GM12892 (cell line): ENCODE data around the gene SLC39A11.
A peak's percentile ranks its signal among the peaks of the same experiment; 100 is the strongest.

ENCODE experiments used
- DNase-seq: peaks from one replicate; pipeline ENCODE4 v3.0.0; 2011; ENCODE audit not compliant: insufficient read length
- FAIRE-seq: peaks from 2 replicates; lab custom pipeline; 2011; peaks lifted over from hg19 to GRCh38; lab: Jason Lieb, UNC
- POLR2A ChIP-seq: IDR thresholded peaks from 2 replicates; pipeline ENCODE4 v1.6.1; 2011; ENCODE audit warnings: low read depth, low read length, control low read depth
- POLR2AphosphoS5 ChIP-seq: IDR thresholded peaks from 2 replicates; pipeline ENCODE4 v1.6.1; 2011; ENCODE audit warnings: low read depth, low read length, control low read depth
- TAF1 ChIP-seq: IDR thresholded peaks from 2 replicates; pipeline ENCODE4 v1.6.1; 2011; ENCODE audit warnings: low read depth, mild to moderate bottlenecking, control low read depth, low read length, borderline replicate concordance

Gene SLC39A11

GRCh38 chr17:72863526-72864211 lies 228.8 kb downstream of the SLC39A11 start:
- no peak for TF ChIP-seq POLR2A
- FAIRE-seq (peak; percentile 46), DNase-seq (no peak)

- TF ChIP-seq POLR2AphosphoS5 = no peak
- TF ChIP-seq TAF1 = no peak
- TF ChIP-seq POLR2A = no peak
- FAIRE-seq = no peak
- no peak for DNase-seq
Observed at GRCh38 chr17:72862276-72862999, 230.1 kb downstream of the SLC39A11 start.

- FAIRE-seq = no peak
- TF ChIP-seq POLR2AphosphoS5 = no peak
- TF ChIP-seq POLR2A = no peak
- no peak for TF ChIP-seq TAF1
- no peak for DNase-seq
Observed at GRCh38 chr17:72861811-72862210, 230.7 kb downstream of the SLC39A11 start.

GRCh38 chr17:72860778-72861177 lies 231.7 kb downstream of the SLC39A11 start:
- no peak for DNase-seq
- TF ChIP-seq TAF1 (no peak), POLR2AphosphoS5 (no peak), POLR2A (no peak)
- no peak for FAIRE-seq

- FAIRE-seq (no peak), DNase-seq (no peak)
- TF ChIP-seq POLR2AphosphoS5 (no peak), POLR2A (no peak), TAF1 (no peak)
Observed at GRCh38 chr17:72858826-72859495, 233.5 kb downstream of the SLC39A11 start.

GRCh38 chr17:72853440-72854415 lies 238.8 kb downstream of the SLC39A11 start:
- FAIRE-seq (no peak), DNase-seq (no peak)
- TF ChIP-seq POLR2AphosphoS5 = no peak
- no peak for TF ChIP-seq TAF1
- no peak for TF ChIP-seq POLR2A

GRCh38 chr17:72852277-72852938 lies 240.1 kb downstream of the SLC39A11 start:
- no peak for TF ChIP-seq POLR2AphosphoS5
- TF ChIP-seq TAF1 = no peak
- TF ChIP-seq POLR2A = no peak
- no peak for FAIRE-seq
- no peak for DNase-seq

- no peak for TF ChIP-seq POLR2AphosphoS5
- no peak for TF ChIP-seq TAF1
- FAIRE-seq (no peak), DNase-seq (no peak)
Observed at GRCh38 chr17:72850410-72851118, 241.9 kb downstream of the SLC39A11 start.

GRCh38 chr17:72846399-72846798 lies 246.1 kb downstream of the SLC39A11 start:
- DNase-seq (no peak), FAIRE-seq (no peak)
- TF ChIP-seq TAF1 = no peak

GRCh38 chr17:72843591-72843990 lies 248.9 kb downstream of the SLC39A11 start:
- FAIRE-seq (no peak), DNase-seq (no peak)
- TF ChIP-seq POLR2A (no peak), TAF1 (no peak)

- FAIRE-seq = no peak
- DNase-seq = no peak
- no peak for TF ChIP-seq TAF1
- no peak for TF ChIP-seq POLR2A
- no peak for TF ChIP-seq POLR2AphosphoS5
Observed at GRCh38 chr17:72840019-72840418, 252.5 kb downstream of the SLC39A11 start.
